NCI-H510A treated with DMSO at 0.1 percent for 48 hours (cell line): ENCODE data around the gene BANK1.

ENCODE experiments used
- DNase-seq: peaks from one replicate; lab custom pipeline; 2025; lab: John Stamatoyannopoulos, UW

Gene BANK1

GRCh38 chr4:101790521-101791181, at the start of gene BANK1:
TSS of gene BANK1 (plus strand) at chr4:101790730. CDS start at chr4:101790881, 151 bp downstream.
- peak; percentile 57 for DNase-seq

GRCh38 chr4:101753721-101754120, 36.8 kb upstream of the BANK1 start:
- no peak for DNase-seq

GRCh38 chr4:101756181-101756580, 34.3 kb upstream of the BANK1 start:
- DNase-seq, result no peak

- no peak for DNase-seq
Measured at GRCh38 chr4:101761405-101761804, 29.1 kb upstream of the BANK1 start.

GRCh38 chr4:101762025-101762424, 28.5 kb upstream of the BANK1 start:
- DNase-seq, result no peak

- no peak for DNase-seq
Measured at GRCh38 chr4:101762534-101762933, 28.0 kb upstream of the BANK1 start.

GRCh38 chr4:101763576-101763975, 27.0 kb upstream of the BANK1 start:
- DNase-seq, result no peak

GRCh38 chr4:101774807-101775206, 15.7 kb upstream of the BANK1 start:
- no peak for DNase-seq

GRCh38 chr4:101777431-101777830, 13.1 kb upstream of the BANK1 start:
- no peak for DNase-seq

- no peak for DNase-seq
Measured at GRCh38 chr4:101780284-101780683, 10.2 kb upstream of the BANK1 start.

GRCh38 chr4:101782546-101782945, 8.0 kb upstream of the BANK1 start:
- no peak for DNase-seq

GRCh38 chr4:101784957-101785356, 5.6 kb upstream of the BANK1 start:
- no peak for DNase-seq

GRCh38 chr4:101785486-101785885, 5.0 kb upstream of the BANK1 start:
- no peak for DNase-seq

GRCh38 chr4:101787701-101788316, 2.7 kb upstream of the BANK1 start:
- DNase-seq, result no peak

GRCh38 chr4:101791182-101791558, 640 bp downstream of the BANK1 start:
- peak; percentile 40 for DNase-seq

GRCh38 chr4:101792056-101792590, 1.6 kb downstream of the BANK1 start:
- DNase-seq, result no peak

- no peak for DNase-seq
Measured at GRCh38 chr4:101793397-101793796, 2.9 kb downstream of the BANK1 start.

GRCh38 chr4:101794806-101795205, 4.3 kb downstream of the BANK1 start:
- DNase-seq, result no peak

- DNase-seq, result no peak
Measured at GRCh38 chr4:101795704-101796103, 5.2 kb downstream of the BANK1 start.

GRCh38 chr4:101801958-101802357, 11.4 kb downstream of the BANK1 start:
- DNase-seq, result no peak

- DNase-seq, result no peak
Measured at GRCh38 chr4:101806914-101807313, 16.4 kb downstream of the BANK1 start.

GRCh38 chr4:101807351-101807750, 16.8 kb downstream of the BANK1 start:
- no peak for DNase-seq

- DNase-seq, result no peak
Measured at GRCh38 chr4:101813604-101814003, 23.1 kb downstream of the BANK1 start.

GRCh38 chr4:101818362-101818761, 27.8 kb downstream of the BANK1 start:
- DNase-seq, result no peak
